ENCODE measurements around the gene DCST1. TPM values are rescaled to one million over a fixed set of nuclear protein-coding genes. Genes with fewer than 3 reads are reported as not detected.

Gene DCST1
- polyA plus RNA-seq, 3 donors = 0.21 to 0.29 (median 0.28) TPM

DNA sequence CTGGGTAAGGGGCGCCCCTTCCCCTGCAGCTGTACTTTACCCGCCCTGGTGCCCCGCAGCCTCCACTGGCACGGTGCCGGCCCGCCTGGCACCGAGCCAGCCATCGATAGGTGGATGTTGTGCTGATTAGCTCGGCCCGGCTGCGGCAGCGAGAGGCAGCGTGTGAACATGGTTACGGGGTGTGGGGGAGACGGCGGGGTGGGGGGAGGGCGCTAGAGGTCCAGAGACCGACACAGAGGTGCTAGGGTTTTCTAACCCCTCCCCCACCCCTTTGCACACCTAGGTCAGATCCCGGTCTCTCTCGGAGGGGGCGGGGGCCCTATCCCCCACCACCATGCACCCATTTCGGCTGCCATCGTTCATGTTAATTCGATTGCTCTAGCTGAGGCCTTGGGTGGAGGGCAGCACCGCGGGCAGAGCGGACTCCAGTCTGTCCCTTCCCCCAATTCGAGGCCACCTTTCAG lies 36.6 kb downstream of the DCST1 start:
- DNase-seq (ENCODE audit: low read depth in 3 of 3, low spot score in 2 of 3) = no peak

GRCh38 chr1:155070721-155071569 lies 37.3 kb downstream of the DCST1 start:
- DNase-seq (ENCODE audit: low read depth in 3 of 3, low spot score in 2 of 3) = no peak

- no peak for DNase-seq (ENCODE audit: low read depth in 3 of 3, low spot score in 2 of 3)
Measured at GRCh38 chr1:155071701-155072100, 38.1 kb downstream of the DCST1 start.

GRCh38 chr1:155072531-155073289 lies 39.1 kb downstream of the DCST1 start:
- no peak for DNase-seq (ENCODE audit: low read depth in 3 of 3, low spot score in 2 of 3)

DNA sequence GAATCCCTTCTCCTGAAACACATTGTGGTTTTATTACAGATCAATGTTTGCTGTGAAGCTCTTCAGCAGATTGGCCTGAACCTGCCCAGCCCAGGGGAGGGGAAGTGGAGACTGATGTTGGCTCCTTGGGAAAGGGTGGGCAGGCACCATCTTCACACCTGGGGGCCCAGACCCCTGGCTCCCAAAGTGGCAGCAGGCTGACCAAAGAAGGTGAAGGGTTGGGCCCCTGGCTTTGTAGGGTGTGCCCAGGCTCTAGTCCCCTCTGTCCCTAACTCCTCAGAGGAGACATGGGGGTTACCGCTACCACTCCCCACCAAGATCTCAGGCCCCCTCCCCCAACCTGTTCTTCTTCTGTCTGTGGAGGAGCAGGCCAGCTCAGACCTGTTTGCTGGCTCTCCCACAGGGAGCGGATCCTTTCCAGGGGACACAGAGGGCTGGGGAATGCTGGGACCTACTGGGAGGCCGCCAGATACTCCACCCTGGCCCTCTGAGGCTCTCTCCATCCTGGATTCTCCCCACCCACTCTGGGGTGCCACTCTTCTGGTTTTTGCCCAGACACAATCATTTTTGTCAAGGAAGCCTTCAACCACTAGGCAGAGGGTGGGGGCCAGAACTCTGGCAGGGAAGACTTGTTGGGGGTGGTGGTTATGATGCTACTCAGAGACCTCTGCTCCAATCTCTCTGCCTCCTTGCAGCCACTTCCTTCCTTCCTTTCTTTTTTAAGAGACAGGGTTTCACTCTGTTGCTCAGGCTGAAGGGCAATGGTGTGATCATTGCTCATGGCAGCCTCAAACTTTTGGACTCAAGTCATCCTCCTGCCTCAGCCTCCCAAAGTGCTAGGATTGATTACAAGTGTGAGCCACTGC lies 40.0 kb downstream of the DCST1 start:
- DNase-seq (ENCODE audit: low read depth in 3 of 3, low spot score in 2 of 3) = no peak

DNA sequence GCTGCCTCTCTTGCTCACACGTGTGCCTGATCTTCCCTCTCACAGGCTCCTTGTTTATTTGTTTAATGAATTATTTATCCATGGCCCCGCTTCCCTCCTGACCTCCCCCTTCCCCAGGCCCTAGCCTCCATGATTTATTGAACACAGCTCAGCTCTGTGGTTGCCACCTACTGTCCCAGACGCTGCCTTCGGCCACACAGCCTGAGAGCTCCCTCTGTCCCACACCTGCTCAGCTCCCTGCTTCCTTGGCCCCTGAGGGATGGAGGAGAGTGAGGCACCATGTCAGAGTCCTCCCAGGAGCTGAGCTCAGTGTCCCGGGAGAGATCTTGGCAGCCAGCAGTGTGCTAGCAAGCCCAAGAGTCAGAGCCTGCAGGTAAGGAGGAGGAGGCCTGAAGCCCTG lies 41.9 kb downstream of the DCST1 start:
- DNase-seq (ENCODE audit: low read depth in 3 of 3, low spot score in 2 of 3) = no peak

DNA sequence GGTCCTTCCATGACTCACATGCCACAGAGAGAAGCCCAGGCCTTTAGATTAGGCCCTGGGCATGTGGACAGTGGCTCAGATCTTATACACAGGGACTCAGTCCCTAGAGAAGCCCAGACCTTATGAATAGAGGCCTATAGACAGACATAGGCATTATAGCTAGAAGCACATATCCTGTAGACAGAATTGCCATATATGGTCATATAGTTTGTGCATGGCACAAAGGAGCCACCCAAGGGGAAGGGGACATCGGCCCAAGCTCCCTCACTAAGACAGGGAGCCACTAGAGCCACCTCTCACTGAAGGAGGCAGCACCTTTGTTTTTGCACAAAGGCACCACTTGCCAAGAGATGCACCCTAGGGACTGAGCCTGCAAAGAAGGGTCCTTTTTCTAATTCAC lies 42.7 kb downstream of the DCST1 start:
- no peak for DNase-seq (ENCODE audit: low read depth in 3 of 3, low spot score in 2 of 3)

DNA sequence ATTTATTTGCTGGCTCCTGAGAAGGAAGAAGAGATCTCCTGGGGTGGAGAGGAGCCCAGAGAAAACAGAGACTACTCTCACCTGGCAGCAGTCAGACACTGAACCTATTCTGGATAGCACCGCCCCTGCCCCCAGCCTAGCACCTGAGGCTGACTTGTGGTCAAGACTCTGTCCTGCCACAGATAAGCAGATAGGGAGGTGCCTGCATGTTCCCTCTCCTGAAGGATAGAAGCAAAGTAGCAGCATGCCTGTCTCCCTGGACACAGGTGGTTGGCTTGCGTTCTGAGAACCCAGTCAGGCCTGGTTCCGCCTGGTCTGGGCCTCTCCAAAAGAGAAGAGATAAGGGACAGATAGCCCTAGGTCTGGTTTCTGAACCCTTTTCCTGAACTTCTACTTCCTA lies 43.7 kb downstream of the DCST1 start:
- DNase-seq (ENCODE audit: low read depth in 3 of 3, low spot score in 2 of 3) = no peak

- no peak for DNase-seq (ENCODE audit: low read depth in 3 of 3, low spot score in 2 of 3)
Measured at GRCh38 chr1:155077758-155078445, 44.3 kb downstream of the DCST1 start.

GRCh38 chr1:155078469-155079209 lies 45.0 kb downstream of the DCST1 start, which contains the start of gene EFNA3:
Gene EFNA3 (plus strand): TSS chr1:155078837. CDS start chr1:155078942, 105 bp downstream.
- DNase-seq (ENCODE audit: low read depth in 3 of 3, low spot score in 2 of 3) = no peak

- DNase-seq (ENCODE audit: low read depth in 3 of 3, low spot score in 2 of 3) = no peak
Measured at GRCh38 chr1:155079210-155079486, 45.5 kb downstream of the DCST1 start.

- DNase-seq (ENCODE audit: low read depth in 3 of 3, low spot score in 2 of 3) = no peak
Measured at GRCh38 chr1:155079487-155080311, 46.1 kb downstream of the DCST1 start.

- no peak for DNase-seq (ENCODE audit: low read depth in 3 of 3, low spot score in 2 of 3)
Measured at GRCh38 chr1:155080312-155081228, 46.9 kb downstream of the DCST1 start.

- DNase-seq (ENCODE audit: low read depth in 3 of 3, low spot score in 2 of 3) = no peak
Measured at GRCh38 chr1:155081472-155082300, 48.1 kb downstream of the DCST1 start.

DNA sequence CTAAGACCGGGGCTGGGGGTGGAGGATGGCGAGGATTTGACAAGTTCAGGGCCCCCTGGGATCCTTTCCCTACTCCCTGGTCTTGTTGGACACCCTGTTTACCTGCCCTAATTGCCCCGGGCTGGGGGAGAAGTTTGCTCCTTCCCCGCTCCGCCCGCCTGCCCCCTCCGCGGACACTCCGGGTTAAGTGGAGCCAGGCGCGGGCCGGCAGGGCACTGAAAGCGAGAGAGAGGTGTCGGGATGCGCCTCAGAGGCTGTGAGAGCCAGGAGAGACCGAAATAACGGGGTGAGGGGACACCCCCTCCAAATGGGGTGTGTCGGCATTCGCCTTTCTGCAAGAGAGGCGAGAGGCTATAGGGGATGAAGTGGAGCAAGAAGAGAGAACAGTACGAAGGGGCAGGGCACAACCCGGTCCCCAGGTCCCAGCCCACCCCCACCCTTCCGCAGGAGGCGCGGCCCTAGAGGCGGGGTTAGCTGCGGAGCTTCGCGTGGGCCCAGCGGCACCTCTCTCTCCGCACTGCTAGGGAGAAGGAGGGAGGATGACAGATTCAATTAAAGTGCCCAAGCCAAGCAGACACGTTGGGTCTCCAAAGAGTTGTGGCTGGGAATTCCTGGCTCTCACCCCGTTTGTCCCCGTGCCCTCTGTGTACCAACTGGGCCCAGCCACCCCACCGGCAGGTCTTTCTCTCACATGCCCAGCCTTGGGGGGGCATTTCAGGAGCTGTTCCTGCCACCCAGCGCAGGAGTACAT lies 48.9 kb downstream of the DCST1 start:
- DNase-seq (ENCODE audit: low read depth in 3 of 3, low spot score in 2 of 3) = no peak

DNA sequence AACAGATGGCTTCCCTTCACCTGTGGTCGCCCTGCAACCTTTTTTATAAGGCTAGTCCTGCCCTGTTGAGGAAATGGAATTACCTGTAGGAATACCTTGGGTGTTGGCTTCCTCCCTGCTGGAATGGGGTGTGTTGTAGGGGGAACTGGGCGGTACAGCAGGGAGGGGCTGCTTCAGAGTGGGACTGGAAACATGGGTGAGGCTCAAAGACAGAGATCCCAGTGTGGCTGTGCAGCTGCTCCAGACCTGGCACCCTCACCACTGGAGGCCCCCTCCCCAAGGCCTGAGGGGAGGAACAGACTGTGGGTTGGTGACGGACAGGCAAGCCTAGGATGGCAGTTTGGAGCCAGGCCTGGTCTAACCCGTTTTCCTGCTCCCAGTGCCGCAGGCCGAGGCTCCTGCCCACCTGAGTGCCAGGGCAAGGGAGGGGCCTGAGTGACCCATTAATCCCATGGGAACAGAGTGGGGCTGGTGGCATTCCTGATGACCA lies 49.5 kb downstream of the DCST1 start:
- DNase-seq (ENCODE audit: low read depth in 3 of 3, low spot score in 2 of 3) = no peak

Data from right renal cortex interstitium (tissue), 3 donors.